IPS DF 4.7 (cell line): ENCODE data around the gene TH.
"Not testable (repeated sequence)": the region's sequence is repeated elsewhere in the genome, so short reads cannot be mapped to it uniquely, and the experiment has no call there.

ENCODE experiments used
- DNase-seq: peaks from one replicate; pipeline ENCODE4 v3.0.0-alpha.2; 2013; ENCODE audit warnings: low spot score; ENCODE audit errors: extremely low read depth

Gene TH

GRCh38 chr11:2130881-2131352, 40.7 kb downstream of the TH start:
- DNase-seq, result no peak

- no peak for DNase-seq
These were observed 41.8 kb downstream of the TH start for GRCh38 chr11:2129699-2130366.

- no peak for DNase-seq
These were observed 42.3 kb downstream of the TH start for GRCh38 chr11:2129308-2129698.

- no peak for DNase-seq
These were observed 42.9 kb downstream of the TH start for GRCh38 chr11:2128511-2129307.

GRCh38 chr11:2128130-2128510, 43.5 kb downstream of the TH start:
- DNase-seq, result no peak

- DNase-seq, result no peak
These were observed 44.0 kb downstream of the TH start for GRCh38 chr11:2127482-2128129.

- DNase-seq, result no peak
These were observed 45.0 kb downstream of the TH start for GRCh38 chr11:2126520-2127085.

GRCh38 chr11:2124736-2125484, 46.7 kb downstream of the TH start:
- not testable (repeated sequence) for DNase-seq

- DNase-seq, result no peak
These were observed 48.0 kb downstream of the TH start for GRCh38 chr11:2123628-2123960.

GRCh38 chr11:2122907-2123627, 48.5 kb downstream of the TH start:
- no peak for DNase-seq

GRCh38 chr11:2122222-2122906, 49.3 kb downstream of the TH start:
- DNase-seq, result no peak

GRCh38 chr11:2121227-2122130, 50.1 kb downstream of the TH start:
- no peak for DNase-seq

GRCh38 chr11:2120359-2121100, 51.1 kb downstream of the TH start:
- no peak for DNase-seq

- DNase-seq, result no peak
These were observed 52.9 kb downstream of the TH start for GRCh38 chr11:2118677-2119076.

- no peak for DNase-seq
These were observed 54.9 kb downstream of the TH start for GRCh38 chr11:2116680-2117079.

GRCh38 chr11:2115308-2115707, 56.3 kb downstream of the TH start:
- no peak for DNase-seq

- no peak for DNase-seq
These were observed 57.0 kb downstream of the TH start for GRCh38 chr11:2114430-2115241.
